ENCODE results near the gene USP30. TPM values are rescaled to one million over a fixed set of nuclear protein-coding genes. Genes with fewer than 3 reads are reported as not detected.

The USP30 gene
- total RNA-seq, 1 experiment from 2014 or later = 7.1 TPM

DNA sequence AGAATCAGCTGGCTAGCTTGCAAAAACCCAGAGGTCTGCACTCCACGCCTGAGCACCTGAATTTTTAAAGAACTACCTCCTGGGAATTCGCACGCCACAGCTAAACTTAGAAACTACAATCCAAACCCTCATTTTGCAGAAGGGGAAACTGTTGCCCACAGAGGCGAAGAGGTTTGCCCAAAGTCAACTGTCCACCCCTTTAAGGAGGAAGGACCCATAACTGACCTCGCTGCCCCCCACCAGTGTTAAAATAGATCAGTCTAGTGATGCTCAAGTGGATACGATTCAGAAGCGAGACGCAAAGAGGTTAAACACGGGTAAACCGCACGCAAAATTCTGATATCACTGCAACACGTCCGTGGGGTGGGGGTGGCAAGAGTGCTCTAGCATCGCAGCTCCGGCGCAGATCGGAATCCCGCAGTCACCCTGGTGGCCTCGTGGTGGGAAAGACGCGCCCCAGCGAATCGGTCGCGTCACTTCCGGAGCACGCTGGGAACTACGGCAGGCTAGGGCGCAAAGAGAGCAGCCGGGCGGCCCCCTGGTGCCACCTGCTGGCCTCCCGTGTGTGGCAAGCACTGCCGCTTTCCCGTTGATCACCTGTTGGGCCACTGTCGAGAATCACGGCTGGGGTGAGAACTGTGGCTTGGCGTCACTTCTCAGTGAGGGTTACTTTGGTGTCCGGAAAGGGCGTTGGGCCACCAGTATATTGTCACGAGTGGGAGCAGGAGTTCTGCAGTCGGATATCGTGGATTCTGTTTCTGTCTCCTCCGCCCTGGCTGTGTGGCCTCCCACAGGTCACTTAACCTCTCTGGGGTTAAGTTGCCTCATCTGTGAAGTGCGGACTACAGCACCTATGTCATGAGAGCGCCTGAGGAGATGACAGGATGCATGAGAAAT, 40.9 kb downstream of the USP30 start, which contains the start of gene ALKBH2:
ALKBH2 (minus strand) TSS at position 451 of the 897 bp plus-strand sequence. CDS start 686 bp downstream, outside the sequence.
- Histone ChIP-seq H3K4me3 (peak within 1 kb of the TSS; percentile 27), H3K4me1 (replicated peaks) (peaks cover 24% of the 10 kb centered on the region), H3K27ac (peak within 1 kb of the TSS; percentile 50), H3K27me3 (replicated peaks) (no peaks in the 10 kb centered on the region), H3K9me3 (replicated peaks) (no peaks in the 10 kb centered on the region), H3K36me3 (peaks cover 8% of the 10 kb centered on the region)
- DNase-seq (ENCODE audit: low read depth in 1 of 2, low spot score in 2 of 2) = peak; percentile 75 to 91

DNA sequence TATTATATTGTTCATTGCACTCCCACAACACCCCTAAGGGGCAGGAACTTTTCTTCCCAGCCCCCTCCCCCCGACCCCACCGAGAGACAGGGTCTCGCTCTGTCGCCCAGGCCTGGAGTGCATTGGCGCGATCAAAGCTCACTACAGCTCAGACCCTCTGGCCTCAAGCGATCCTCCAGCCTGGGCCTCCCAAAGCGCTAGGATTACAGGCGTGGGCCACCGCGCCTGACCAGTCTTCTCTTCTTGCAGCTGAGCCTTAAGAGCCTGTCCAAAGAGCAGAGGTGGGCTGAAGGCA, 44.7 kb downstream of the USP30 start:
- Histone ChIP-seq H3K4me1 (replicated peaks) (peaks cover 24% of the 10 kb centered on the region), H3K4me3 (peak overlapping the region; percentile 57), H3K27me3 (replicated peaks) (no peaks in the 10 kb centered on the region), H3K27ac (no peak overlapping the region; the same call in 1 of the 2 replicates), H3K9me3 (replicated peaks) (no peaks in the 10 kb centered on the region), H3K36me3 (peaks cover 28% of the 10 kb centered on the region)
- DNase-seq (ENCODE audit: low read depth in 1 of 2, low spot score in 2 of 2) = peak in 1 of 2 experiments; percentile 11

- H3K36me3 ChIP-seq = peaks cover 32% of the 10 kb centered on the region
- peak; percentile 93 to 96 for DNase-seq (ENCODE audit: low read depth in 1 of 2, low spot score in 2 of 2)
- peak within 1 kb of the TSS; percentile 83 for H3K27ac ChIP-seq
- peaks cover 24% of the 10 kb centered on the region for H3K4me1 ChIP-seq (replicated peaks)
- H3K9me3 ChIP-seq (replicated peaks) = no peaks in the 10 kb centered on the region
- H3K4me3 ChIP-seq = peak within 1 kb of the TSS; percentile 57
- no peaks in the 10 kb centered on the region for H3K27me3 ChIP-seq (replicated peaks)
These were observed 45.2 kb downstream of the USP30 start, which contains the start of gene UNG for GRCh38 chr12:109097435-109098182. Gene UNG, plus strand, starts transcription at chr12:109097597. Its CDS starts 83 bp downstream, at chr12:109097680.

DNA sequence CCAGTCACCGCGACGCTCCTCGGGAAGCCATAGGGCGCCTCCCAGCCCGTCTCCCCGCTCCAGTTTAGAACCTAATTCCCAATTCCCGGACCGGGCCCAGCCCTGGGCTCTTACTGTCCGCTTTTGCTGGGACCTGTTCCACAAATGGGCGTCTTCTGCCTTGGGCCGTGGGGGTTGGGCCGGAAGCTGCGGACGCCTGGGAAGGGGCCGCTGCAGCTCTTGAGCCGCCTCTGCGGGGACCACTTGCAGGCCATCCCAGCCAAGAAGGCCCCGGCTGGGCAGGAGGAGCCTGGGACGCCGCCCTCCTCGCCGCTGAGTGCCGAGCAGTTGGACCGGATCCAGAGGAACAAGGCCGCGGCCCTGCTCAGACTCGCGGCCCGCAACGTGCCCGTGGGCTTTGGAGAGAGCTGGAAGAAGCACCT, 45.8 kb downstream of the USP30 start:
- peak in 1 of 2 experiments; percentile 61 for DNase-seq (ENCODE audit: low read depth in 1 of 2, low spot score in 2 of 2)
- Histone ChIP-seq H3K4me3 (peak overlapping the region; percentile 57), H3K27me3 (replicated peaks) (no peaks in the 10 kb centered on the region)

GRCh38 chr12:109098651-109099050, 46.3 kb downstream of the USP30 start:
- H3K9me3 ChIP-seq (replicated peaks) = no peaks in the 10 kb centered on the region
- no peak for DNase-seq (ENCODE audit: low read depth in 1 of 2, low spot score in 2 of 2)
- peak overlapping the region; percentile 57 for H3K4me3 ChIP-seq
- H3K36me3 ChIP-seq = peaks cover 40% of the 10 kb centered on the region
- H3K27ac ChIP-seq = peak overlapping the region; percentile 4; the same call in 1 of the 2 replicates
- H3K4me1 ChIP-seq (replicated peaks) = peaks cover 15% of the 10 kb centered on the region
- H3K27me3 ChIP-seq (replicated peaks) = no peaks in the 10 kb centered on the region

More for the DNA sequence above, 45.8 kb downstream of the USP30 start:
- peaks cover 35% of the 10 kb centered on the region for H3K36me3 ChIP-seq
- peak overlapping the region; percentile 4; the same call in 1 of the 2 replicates for H3K27ac ChIP-seq
- H3K4me1 ChIP-seq (replicated peaks) = peaks cover 19% of the 10 kb centered on the region
- no peaks in the 10 kb centered on the region for H3K9me3 ChIP-seq (replicated peaks)

GRCh38 chr12:109099431-109100020, 47.1 kb downstream of the USP30 start:
- H3K36me3 ChIP-seq = peaks cover 47% of the 10 kb centered on the region
- no peak overlapping the region for H3K27ac ChIP-seq
- DNase-seq (ENCODE audit: low read depth in 1 of 2, low spot score in 2 of 2) = no peak
- H3K9me3 ChIP-seq (replicated peaks) = no peaks in the 10 kb centered on the region
- no peak overlapping the region for H3K4me3 ChIP-seq
- H3K27me3 ChIP-seq (replicated peaks) = no peaks in the 10 kb centered on the region
- peaks cover 13% of the 10 kb centered on the region for H3K4me1 ChIP-seq (replicated peaks)

- H3K27ac ChIP-seq = no peak overlapping the region
These were observed 48.4 kb downstream of the USP30 start for GRCh38 chr12:109100741-109101140.

GRCh38 chr12:109102491-109102890, 50.1 kb downstream of the USP30 start:
- H3K9me3 ChIP-seq (replicated peaks) = no peaks in the 10 kb centered on the region
- H3K4me3 ChIP-seq = no peak overlapping the region
- DNase-seq (ENCODE audit: low read depth in 1 of 2, low spot score in 2 of 2) = no peak
- H3K36me3 ChIP-seq = peaks cover 70% of the 10 kb centered on the region
- no peaks in the 10 kb centered on the region for H3K27me3 ChIP-seq (replicated peaks)
- H3K4me1 ChIP-seq (replicated peaks) = peaks cover 10% of the 10 kb centered on the region
- no peak overlapping the region for H3K27ac ChIP-seq

More at GRCh38 chr12:109100741-109101140, 48.4 kb downstream of the USP30 start:
- Histone ChIP-seq H3K9me3 (replicated peaks) (no peaks in the 10 kb centered on the region), H3K4me1 (replicated peaks) (peaks cover 13% of the 10 kb centered on the region), H3K4me3 (no peak overlapping the region), H3K36me3 (peaks cover 59% of the 10 kb centered on the region), H3K27me3 (replicated peaks) (no peaks in the 10 kb centered on the region)
- no peak for DNase-seq (ENCODE audit: low read depth in 1 of 2, low spot score in 2 of 2)

GRCh38 chr12:109105176-109105575, 52.8 kb downstream of the USP30 start:
- no peak for DNase-seq (ENCODE audit: low read depth in 1 of 2, low spot score in 2 of 2)
- Histone ChIP-seq H3K4me3 (no peak overlapping the region), H3K4me1 (replicated peaks) (no peaks in the 10 kb centered on the region), H3K27ac (no peak overlapping the region), H3K9me3 (replicated peaks) (no peaks in the 10 kb centered on the region), H3K36me3 (peaks cover 72% of the 10 kb centered on the region), H3K27me3 (replicated peaks) (no peaks in the 10 kb centered on the region)

DNA sequence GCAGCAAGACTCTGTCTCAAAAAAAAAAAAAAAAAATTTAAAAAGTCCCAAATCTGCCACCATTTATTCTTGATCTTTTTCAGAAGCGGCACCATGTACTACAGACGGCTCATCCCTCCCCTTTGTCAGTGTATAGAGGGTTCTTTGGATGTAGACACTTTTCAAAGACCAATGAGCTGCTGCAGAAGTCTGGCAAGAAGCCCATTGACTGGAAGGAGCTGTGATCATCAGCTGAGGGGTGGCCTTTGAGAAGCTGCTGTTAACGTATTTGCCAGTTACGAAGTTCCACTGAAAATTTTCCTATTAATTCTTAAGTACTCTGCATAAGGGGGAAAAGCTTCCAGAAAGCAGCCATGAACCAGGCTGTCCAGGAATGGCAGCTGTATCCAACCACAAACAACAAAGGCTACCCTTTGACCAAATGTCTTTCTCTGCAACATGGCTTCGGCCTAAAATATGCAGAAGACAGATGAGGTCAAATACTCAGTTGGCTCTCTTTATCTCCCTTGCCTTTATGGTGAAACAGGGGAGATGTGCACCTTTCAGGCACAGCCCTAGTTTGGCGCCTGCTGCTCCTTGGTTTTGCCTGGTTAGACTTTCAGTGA, 57.5 kb downstream of the USP30 start:
- Histone ChIP-seq H3K27ac (no peak overlapping the region), H3K36me3 (peaks cover 37% of the 10 kb centered on the region), H3K9me3 (replicated peaks) (no peaks in the 10 kb centered on the region), H3K4me1 (replicated peaks) (peaks cover 4% of the 10 kb centered on the region; the same call in 1 of the 2 replicates), H3K27me3 (replicated peaks) (no peaks in the 10 kb centered on the region), H3K4me3 (no peak overlapping the region)
- DNase-seq (ENCODE audit: low read depth in 1 of 2, low spot score in 2 of 2) = no peak

DNA sequence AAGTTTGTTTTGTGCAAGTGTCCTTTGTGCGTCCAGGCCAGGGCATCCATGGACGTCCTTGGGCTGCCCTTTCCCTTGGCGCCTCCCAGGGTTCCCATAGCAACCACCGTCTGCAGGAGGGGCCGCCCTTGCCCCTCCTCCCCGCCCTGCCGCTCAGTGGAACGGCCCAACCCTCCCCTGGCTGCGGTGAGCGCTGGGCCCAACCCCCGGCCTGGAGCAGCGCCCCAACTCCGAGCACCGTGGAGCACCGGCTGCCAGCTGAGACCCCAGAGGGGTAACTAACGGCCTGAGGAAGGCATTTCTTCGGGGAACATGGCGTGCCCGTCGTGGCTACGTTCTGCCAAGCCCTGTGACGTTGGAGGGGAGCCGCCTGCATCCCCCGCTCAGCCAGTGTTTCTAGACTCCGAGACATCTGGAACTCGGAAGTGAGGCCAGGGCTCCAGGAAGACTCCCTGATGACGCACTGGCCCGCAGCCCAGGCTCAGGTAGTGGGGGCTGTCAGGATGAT, 58.7 kb downstream of the USP30 start:
- Histone ChIP-seq H3K4me3 (peak overlapping the region; percentile 37), H3K27ac (peak overlapping the region; percentile 41; the same call in 1 of the 2 replicates), H3K4me1 (replicated peaks) (peaks cover 4% of the 10 kb centered on the region; the same call in 1 of the 2 replicates), H3K36me3 (peaks cover 25% of the 10 kb centered on the region), H3K27me3 (replicated peaks) (no peaks in the 10 kb centered on the region), H3K9me3 (replicated peaks) (no peaks in the 10 kb centered on the region)
- peak; percentile 63 to 71 for DNase-seq (ENCODE audit: low read depth in 1 of 2, low spot score in 2 of 2)

- Histone ChIP-seq H3K36me3 (peaks cover 12% of the 10 kb centered on the region), H3K27me3 (replicated peaks) (no peaks in the 10 kb centered on the region), H3K4me1 (replicated peaks) (peaks cover 4% of the 10 kb centered on the region; the same call in 1 of the 2 replicates), H3K9me3 (replicated peaks) (no peaks in the 10 kb centered on the region), H3K4me3 (no peak overlapping the region), H3K27ac (no peak overlapping the region)
- no peak for DNase-seq (ENCODE audit: low read depth in 1 of 2, low spot score in 2 of 2)
These were observed 60.5 kb downstream of the USP30 start for GRCh38 chr12:109112720-109113465.
